HG03575 (cell line): ENCODE measurements around the gene DDA1.

Experiments used
- ATAC-seq: cut with Tn5 transposase; IDR thresholded peaks from one replicate; pipeline ENCODE4 v1.9.1; 2021; ENCODE audit not compliant: unreplicated experiment, insufficient number of reproducible peaks, low FRiP score; ENCODE audit errors: extremely low read depth

DDA1 gene

GRCh38 chr19:17327068-17327653 lies 17.8 kb downstream of the DDA1 start:
- ATAC-seq: no peak

GRCh38 chr19:17327654-17328516 lies 18.5 kb downstream of the DDA1 start:
- ATAC-seq: no peak

GRCh38 chr19:17328517-17329365 lies 19.4 kb downstream of the DDA1 start:
- ATAC-seq: no peak

GRCh38 chr19:17329366-17330261 lies 20.3 kb downstream of the DDA1 start:
- ATAC-seq: no peak

- no peak for ATAC-seq
Measured at GRCh38 chr19:17330262-17331044, 21.1 kb downstream of the DDA1 start.

GRCh38 chr19:17331045-17331558 lies 21.7 kb downstream of the DDA1 start:
- ATAC-seq: no peak

GRCh38 chr19:17332360-17332676 lies 23.0 kb downstream of the DDA1 start:
- no peak for ATAC-seq

GRCh38 chr19:17332677-17333581 lies 23.6 kb downstream of the DDA1 start:
- no peak for ATAC-seq

- no peak for ATAC-seq
Measured at GRCh38 chr19:17333611-17334413, 24.4 kb downstream of the DDA1 start.

- ATAC-seq: no peak
Measured at GRCh38 chr19:17334414-17335409, 25.3 kb downstream of the DDA1 start, which contains the start of gene ANO8. TSS of gene ANO8 (minus strand) at chr19:17334855. CDS start at chr19:17334670, 185 bp downstream.

- no peak for ATAC-seq
Measured at GRCh38 chr19:17335575-17335974, 26.2 kb downstream of the DDA1 start.

GRCh38 chr19:17336872-17337674 lies 27.7 kb downstream of the DDA1 start, which contains the start of gene GTPBP3:
TSS of gene GTPBP3 (plus strand) at chr19:17337553. CDS start at chr19:17337612, 59 bp downstream.
- peak; percentile 69 for ATAC-seq

GRCh38 chr19:17337675-17338432 lies 28.5 kb downstream of the DDA1 start:
- ATAC-seq: no peak
